Hematopoietic multipotent progenitor cell treated with erythropoietin and hydrocortisone succinate and interleukin-3 and kit ligand, for 4 days (in vitro differentiated cells): ENCODE data around the gene ZBTB7C.

Experiments used
- DNase-seq: peaks from one replicate; pipeline ENCODE4 v3.0.0-alpha.2; 2015

Gene ZBTB7C

DNA sequence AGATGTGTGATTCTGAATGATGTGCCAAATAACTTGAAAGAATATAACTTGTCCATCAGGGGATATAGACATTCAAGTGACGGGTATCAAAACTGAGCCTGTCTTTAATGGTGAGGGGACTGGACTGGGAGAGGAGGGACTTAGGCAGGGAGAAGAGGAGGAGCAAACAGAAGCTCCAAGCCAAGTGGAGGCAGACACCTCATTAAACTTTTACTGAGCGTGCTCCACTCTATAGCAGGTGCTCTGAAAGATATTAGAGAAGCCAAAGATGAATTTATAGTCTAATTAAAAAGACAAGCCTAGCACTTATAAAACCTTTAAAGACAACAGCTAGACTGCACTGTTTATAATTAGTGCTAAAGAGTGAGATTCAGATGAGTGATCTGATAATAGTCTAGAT, 431.0 kb downstream of the ZBTB7C start:
- DNase-seq = no peak
